ENCODE data around the gene ANKRD29. TPM values are rescaled to one million over a fixed set of nuclear protein-coding genes. Genes with fewer than 3 reads are reported as not detected.

The ANKRD29 gene
- total RNA-seq, 4 donors from 2014 or later = 0.75 to 2.2 (median 1.5) TPM

DNA sequence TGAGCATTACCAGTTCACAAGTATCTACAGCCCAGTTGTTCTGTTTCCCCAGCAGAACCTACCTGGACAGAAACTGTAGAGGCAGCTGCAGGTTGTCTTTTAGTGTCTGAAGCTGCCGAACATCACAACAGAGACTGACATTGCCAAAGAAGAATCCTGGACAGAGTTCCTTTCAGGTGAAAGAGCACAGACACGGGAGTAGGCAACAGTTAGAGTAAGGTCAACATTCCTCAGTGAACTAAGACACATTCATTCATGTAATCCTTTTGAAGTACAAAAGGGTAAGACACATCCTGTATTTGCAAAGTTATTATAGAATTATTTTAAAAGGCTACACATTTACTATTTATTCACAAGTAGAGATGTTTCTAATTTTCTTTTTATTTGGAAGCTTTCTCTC is 90.7 kb downstream of the ANKRD29 start:
- DNase-seq = no peak
- H3K4me1 ChIP-seq = peaks cover 0 to 20% (median 0%) of the 10 kb centered on the region in 4 donors
- no peaks in the 10 kb centered on the region for H3K27me3 ChIP-seq
- TF ChIP-seq POLR2A (IDR thresholded peaks at IDR 0.05) (no peak), EP300 (IDR thresholded peaks at IDR 0.05; ENCODE audit: low read depth) (no peak)
- intact Hi-C loops (cut with DNase I; ENCODE audit: low total_unique reads) (no loop called here), in situ Hi-C loops (cut with MboI; ENCODE audit: low pct_ligation_motif_present in 1 of 4, low pct_unique_long_range_greater_than_20kb in 1 of 4, low sequenced_read_pairs in 3 of 4) (no loop called here)
- H3K4me3 ChIP-seq = no peak overlapping the region
- no peak overlapping the region for H3K27ac ChIP-seq
- peaks cover 0 to 32% (median 15%) of the 10 kb centered on the region in 4 donors for H3K36me3 ChIP-seq
- 77 to 85% methylated on average over 2 of the region's 2 CpGs for WGBS, 2 donors (ENCODE audit: low coverage in 1 of 2)
- no peaks in the 10 kb centered on the region for H3K9me3 ChIP-seq

DNA sequence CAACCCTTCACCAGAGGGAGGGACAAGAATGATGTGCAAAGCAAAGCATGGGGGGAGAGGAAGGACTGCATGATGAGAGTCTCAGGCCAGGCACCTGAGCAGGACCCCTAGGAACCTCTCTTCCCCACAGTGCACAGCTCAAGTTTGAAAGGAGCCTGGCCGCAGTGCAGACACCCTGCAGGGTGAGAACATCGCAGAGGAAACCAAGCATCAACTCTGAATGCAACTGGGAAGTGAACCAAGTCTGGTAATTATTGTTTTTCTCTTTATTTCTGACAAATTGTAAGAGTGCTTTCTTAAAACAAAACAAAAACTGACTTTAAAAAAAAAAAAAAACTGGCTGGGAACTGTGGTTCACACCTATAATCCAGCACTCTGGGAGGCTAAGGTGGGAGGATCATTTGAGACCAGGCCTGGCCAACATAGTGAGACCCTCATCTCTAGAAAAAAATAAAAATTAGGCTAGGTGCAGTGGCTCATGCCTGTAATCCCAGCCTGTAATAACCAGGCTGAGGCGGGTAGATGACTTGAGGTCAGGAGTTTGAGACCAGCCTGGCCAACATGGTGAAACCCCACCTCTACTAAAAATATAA is 91.7 kb downstream of the ANKRD29 start:
- Histone ChIP-seq H3K4me3 (no peak overlapping the region), H3K27ac (no peak overlapping the region), H3K27me3 (no peaks in the 10 kb centered on the region), H3K36me3 (peaks cover 0 to 30% (median 15%) of the 10 kb centered on the region in 4 donors), H3K4me1 (peaks cover 0 to 20% (median 0%) of the 10 kb centered on the region in 4 donors), H3K9me3 (no peaks in the 10 kb centered on the region)
- no peak for TF ChIP-seq POLR2AphosphoS5 (IDR thresholded peaks at IDR 0.05)
- TF ChIP-seq EP300 (IDR thresholded peaks at IDR 0.05; ENCODE audit: low read depth) = no peak
- no peak for TF ChIP-seq CTCF (IDR thresholded peaks at IDR 0.05)
- TF ChIP-seq POLR2A (IDR thresholded peaks at IDR 0.05) = no peak
- no peak for DNase-seq
- in situ Hi-C loops (cut with MboI; ENCODE audit: low pct_ligation_motif_present in 1 of 4, low pct_unique_long_range_greater_than_20kb in 1 of 4, low sequenced_read_pairs in 3 of 4) (no loop called here), intact Hi-C loops (cut with DNase I; ENCODE audit: low total_unique reads) (no loop called here)
- 86 to 97% methylated on average over 1 to 3 of the region's 3 CpGs for WGBS, 2 donors (ENCODE audit: low coverage in 1 of 2)

DNA sequence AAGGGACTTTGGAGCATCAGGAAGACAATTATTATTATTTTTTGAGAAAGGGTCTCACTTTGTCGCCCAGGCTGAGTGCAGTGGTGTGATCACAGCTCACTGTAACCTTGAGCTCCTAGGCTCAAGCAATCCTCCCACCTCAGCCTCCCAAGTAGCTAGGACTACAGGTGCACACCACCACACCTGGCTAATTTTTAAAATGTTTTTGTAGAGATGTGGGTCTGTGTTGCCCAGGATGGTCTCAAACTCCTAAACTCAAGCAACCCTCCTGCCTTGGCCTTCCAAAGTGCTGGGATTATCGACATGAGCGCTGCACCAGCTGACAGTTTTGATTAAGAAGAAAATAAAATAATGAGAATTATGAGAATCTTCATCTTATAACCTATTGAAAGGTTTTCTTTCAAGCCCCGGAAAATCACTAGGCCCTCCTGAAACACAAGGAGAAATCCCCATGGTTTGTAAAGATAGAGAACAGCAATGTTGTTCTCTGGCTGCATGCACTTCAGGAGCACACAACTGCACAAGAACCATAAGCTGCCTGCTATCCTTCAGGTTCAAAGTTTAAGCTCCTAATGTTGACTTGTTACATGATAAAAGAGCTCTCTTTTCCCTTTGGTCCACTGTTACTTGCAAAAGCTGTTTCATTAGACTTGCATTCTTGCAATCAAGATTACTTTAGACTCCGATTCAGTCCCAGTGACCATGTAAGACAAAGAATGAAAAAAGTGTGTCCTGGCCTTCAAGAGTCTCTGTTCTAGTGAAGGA is 93.2 kb downstream of the ANKRD29 start:
- H3K36me3 ChIP-seq = peaks cover 0 to 27% (median 13%) of the 10 kb centered on the region in 4 donors
- H3K4me3 ChIP-seq = no peak overlapping the region
- no peak for DNase-seq
- H3K27ac ChIP-seq = no peak overlapping the region
- in situ Hi-C loops (cut with MboI; ENCODE audit: low pct_ligation_motif_present in 1 of 4, low pct_unique_long_range_greater_than_20kb in 1 of 4, low sequenced_read_pairs in 3 of 4) = loop anchor here in 1 of 4 donors (10.0 kb wide), 1 partner anchor 55 kb away; no protein-coding TSS in a partner anchor
- H3K9me3 ChIP-seq = no peaks in the 10 kb centered on the region
- 75 to 90% methylated on average over 2 to 5 of the region's 5 CpGs for WGBS, 2 donors (ENCODE audit: low coverage in 1 of 2)
- peaks cover 0 to 12% (median 0%) of the 10 kb centered on the region in 4 donors for H3K4me1 ChIP-seq
- no peaks in the 10 kb centered on the region for H3K27me3 ChIP-seq
- intact Hi-C loops (cut with DNase I; ENCODE audit: low total_unique reads) = no loop called here
- TF ChIP-seq EP300 (IDR thresholded peaks at IDR 0.05; ENCODE audit: low read depth) (no peak), CTCF (IDR thresholded peaks at IDR 0.05) (no peak), POLR2AphosphoS5 (IDR thresholded peaks at IDR 0.05) (no peak), POLR2A (IDR thresholded peaks at IDR 0.05) (no peak)

DNA sequence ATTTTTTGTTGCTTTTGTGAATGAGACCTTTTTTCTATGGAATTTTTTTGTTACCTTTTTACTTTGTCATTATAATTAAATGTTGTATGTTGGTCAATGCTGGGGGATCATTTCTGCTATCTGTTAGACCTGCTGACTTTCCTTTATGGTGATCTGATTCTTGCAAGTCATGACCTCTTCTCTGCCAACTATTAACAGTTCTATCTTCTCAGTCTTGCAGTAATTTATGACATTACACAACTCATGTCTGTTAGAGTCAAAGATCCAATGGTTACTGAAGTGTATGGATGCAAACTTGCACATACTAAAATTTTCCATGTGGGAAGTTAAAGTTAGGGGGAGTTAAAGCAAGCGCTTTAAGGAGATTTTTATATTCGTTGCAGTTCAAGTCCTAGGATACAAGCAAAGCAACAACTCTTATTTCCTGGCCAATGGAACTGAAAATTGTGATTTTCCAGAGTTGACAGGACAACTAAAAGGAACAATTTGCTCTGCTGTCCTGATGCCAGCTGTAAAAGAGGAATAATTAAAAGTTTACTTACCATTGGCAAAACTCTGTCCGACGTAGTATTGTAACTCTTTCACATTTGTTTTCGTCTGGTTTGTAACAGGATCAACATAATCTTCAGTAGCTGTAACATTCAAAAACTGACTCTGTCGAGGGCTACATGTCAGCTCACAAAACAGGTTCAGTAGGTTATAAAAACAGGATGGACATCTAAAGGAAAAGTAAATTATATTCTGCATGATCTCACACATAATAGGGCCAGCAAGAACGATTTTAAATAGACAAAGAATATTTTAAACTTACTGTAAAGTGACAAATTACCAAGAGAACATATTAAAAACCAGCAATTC is 94.2 kb downstream of the ANKRD29 start:
- Histone ChIP-seq H3K27ac (no peak overlapping the region), H3K36me3 (peaks cover 0 to 32% (median 15%) of the 10 kb centered on the region in 4 donors), H3K4me3 (no peak overlapping the region), H3K4me1 (peaks cover 0 to 2% (median 0%) of the 10 kb centered on the region in 4 donors), H3K9me3 (no peaks in the 10 kb centered on the region), H3K27me3 (no peaks in the 10 kb centered on the region)
- WGBS, 2 donors (ENCODE audit: low coverage in 1 of 2) = 72 to 76% methylated on average over 7 of the region's 7 CpGs
- DNase-seq = no peak
- in situ Hi-C loops (cut with MboI; ENCODE audit: low pct_ligation_motif_present in 1 of 4, low pct_unique_long_range_greater_than_20kb in 1 of 4, low sequenced_read_pairs in 3 of 4) (loop anchor here in 1 of 4 donors (10.0 kb wide), 1 partner anchor 54 kb away; no protein-coding TSS in a partner anchor), intact Hi-C loops (cut with DNase I; ENCODE audit: low total_unique reads) (no loop called here)
- no peak for TF ChIP-seq EP300 (IDR thresholded peaks at IDR 0.05; ENCODE audit: low read depth)
- TF ChIP-seq CTCF (IDR thresholded peaks at IDR 0.05) = no peak
- no peak for TF ChIP-seq POLR2AphosphoS5 (IDR thresholded peaks at IDR 0.05)
- TF ChIP-seq POLR2A (IDR thresholded peaks at IDR 0.05) = no peak
